Bone marrow (tissue), 2 donors: ENCODE measurements around the gene ARGLU1.
"Not testable (repeated sequence)": the region's sequence is repeated elsewhere in the genome, so short reads cannot be mapped to it uniquely, and the experiment has no call there.

Experiments used
- DNase-seq, 2 donors: peaks; one replicate each; lab custom pipeline; 2025; lab: John Stamatoyannopoulos, UW

The ARGLU1 gene

GRCh38 chr13:106567474-106568298, at the start of gene ARGLU1:
Gene ARGLU1, minus strand, starts transcription at chr13:106568137. Its CDS starts 218 bp downstream, at chr13:106567919.
- peak; percentile 85 to 96 for DNase-seq

GRCh38 chr13:106617561-106617960, 49.6 kb upstream of the ARGLU1 start:
- no peak for DNase-seq

- DNase-seq: no peak
These were observed 48.8 kb upstream of the ARGLU1 start for GRCh38 chr13:106616729-106617128.

- no peak for DNase-seq
These were observed 46.9 kb upstream of the ARGLU1 start for GRCh38 chr13:106614874-106615273.

GRCh38 chr13:106612688-106613087, 44.8 kb upstream of the ARGLU1 start:
- no peak for DNase-seq

GRCh38 chr13:106610486-106610885, 42.5 kb upstream of the ARGLU1 start:
- no peak for DNase-seq

- no peak for DNase-seq
These were observed 41.2 kb upstream of the ARGLU1 start for GRCh38 chr13:106609116-106609515.

- DNase-seq: no peak
These were observed 35.6 kb upstream of the ARGLU1 start for GRCh38 chr13:106603546-106603945.

GRCh38 chr13:106602178-106602577, 34.2 kb upstream of the ARGLU1 start:
- no peak for DNase-seq

GRCh38 chr13:106601489-106601888, 33.6 kb upstream of the ARGLU1 start:
- no peak for DNase-seq

GRCh38 chr13:106600798-106601135, 32.8 kb upstream of the ARGLU1 start:
- DNase-seq: not testable (repeated sequence)

- no peak for DNase-seq
These were observed 32.2 kb upstream of the ARGLU1 start for GRCh38 chr13:106599875-106600797.

GRCh38 chr13:106597749-106598395, 29.9 kb upstream of the ARGLU1 start:
- DNase-seq: no peak

GRCh38 chr13:106597186-106597585, 29.2 kb upstream of the ARGLU1 start:
- no peak for DNase-seq

- DNase-seq: no peak
These were observed 28.5 kb upstream of the ARGLU1 start for GRCh38 chr13:106596275-106596937.

GRCh38 chr13:106595625-106596024, 27.7 kb upstream of the ARGLU1 start:
- no peak for DNase-seq

- DNase-seq: no peak
These were observed 27.0 kb upstream of the ARGLU1 start for GRCh38 chr13:106594980-106595379.

- DNase-seq: no peak
These were observed 25.2 kb upstream of the ARGLU1 start for GRCh38 chr13:106593132-106593531.

- DNase-seq: no peak
These were observed 23.4 kb upstream of the ARGLU1 start for GRCh38 chr13:106591299-106591698.

GRCh38 chr13:106589716-106590115, 21.8 kb upstream of the ARGLU1 start:
- DNase-seq: no peak

GRCh38 chr13:106588367-106588766, 20.4 kb upstream of the ARGLU1 start:
- DNase-seq: no peak

GRCh38 chr13:106587787-106588186, 19.9 kb upstream of the ARGLU1 start:
- DNase-seq: no peak
